Measurements from ENCODE around the gene PEX14.

- TF ChIP-seq POLR2A (IDR thresholded peaks at IDR 0.05), result no peak
- no peak for TF ChIP-seq CTCF (IDR thresholded peaks at IDR 0.05)
Measured at GRCh38 chr1:10671622-10672342, 197.0 kb downstream of the PEX14 start.
